HG02973 (cell line): ENCODE measurements around the gene RPL6.
A peak's percentile ranks its signal among the peaks of the same experiment; 100 is the strongest.
"Not testable (repeated sequence)": the region's sequence is repeated elsewhere in the genome, so short reads cannot be mapped to it uniquely, and the experiment has no call there.

Experiments
- ATAC-seq: cut with Tn5 transposase; IDR thresholded peaks from one replicate; pipeline ENCODE4 v1.9.1; 2021; ENCODE audit warnings: moderate library complexity; ENCODE audit not compliant: unreplicated experiment

The RPL6 gene

GRCh38 chr12:112409064-112409905, at the start of gene RPL6:
Gene RPL6 (minus strand): TSS chr12:112409605. CDS start chr12:112408656, 949 bp downstream.
- ATAC-seq, result peak; percentile 72

- ATAC-seq, result no peak
Measured at GRCh38 chr12:112458751-112459150, 49.3 kb upstream of the RPL6 start.

GRCh38 chr12:112458330-112458729, 48.9 kb upstream of the RPL6 start:
- no peak for ATAC-seq

GRCh38 chr12:112457142-112457541, 47.7 kb upstream of the RPL6 start:
- ATAC-seq, result not testable (repeated sequence)

GRCh38 chr12:112456029-112456428, 46.6 kb upstream of the RPL6 start:
- no peak for ATAC-seq

- ATAC-seq, result no peak
Measured at GRCh38 chr12:112450725-112451124, 41.3 kb upstream of the RPL6 start.

- not testable (repeated sequence) for ATAC-seq
Measured at GRCh38 chr12:112448165-112448564, 38.8 kb upstream of the RPL6 start.

GRCh38 chr12:112447106-112447505, 37.7 kb upstream of the RPL6 start:
- ATAC-seq, result no peak

- ATAC-seq, result no peak
Measured at GRCh38 chr12:112446008-112446725, 36.8 kb upstream of the RPL6 start.

GRCh38 chr12:112443916-112444315, 34.5 kb upstream of the RPL6 start:
- no peak for ATAC-seq

GRCh38 chr12:112440653-112441052, 31.2 kb upstream of the RPL6 start:
- ATAC-seq, result not testable (repeated sequence)

GRCh38 chr12:112439769-112440168, 30.4 kb upstream of the RPL6 start:
- no peak for ATAC-seq

GRCh38 chr12:112438645-112439044, 29.2 kb upstream of the RPL6 start:
- ATAC-seq, result not testable (repeated sequence)

- no peak for ATAC-seq
Measured at GRCh38 chr12:112433551-112433950, 24.1 kb upstream of the RPL6 start.

GRCh38 chr12:112431965-112432364, 22.6 kb upstream of the RPL6 start:
- no peak for ATAC-seq

- no peak for ATAC-seq
Measured at GRCh38 chr12:112430929-112431328, 21.5 kb upstream of the RPL6 start.

GRCh38 chr12:112427760-112428159, 18.4 kb upstream of the RPL6 start:
- no peak for ATAC-seq

GRCh38 chr12:112425582-112426382, 16.4 kb upstream of the RPL6 start:
- no peak for ATAC-seq

GRCh38 chr12:112424126-112424525, 14.7 kb upstream of the RPL6 start:
- ATAC-seq, result no peak

GRCh38 chr12:112422531-112422930, 13.1 kb upstream of the RPL6 start:
- no peak for ATAC-seq

- ATAC-seq, result no peak
Measured at GRCh38 chr12:112421363-112421762, 12.0 kb upstream of the RPL6 start.
